ENCODE data around the gene FAR2. TPM values are rescaled to one million over a fixed set of nuclear protein-coding genes. Genes with fewer than 3 reads are reported as not detected.

Gene FAR2
- total RNA-seq, 4 donors from 2014 or later = 13.2 to 27.4 (median 22.8) TPM

DNA sequence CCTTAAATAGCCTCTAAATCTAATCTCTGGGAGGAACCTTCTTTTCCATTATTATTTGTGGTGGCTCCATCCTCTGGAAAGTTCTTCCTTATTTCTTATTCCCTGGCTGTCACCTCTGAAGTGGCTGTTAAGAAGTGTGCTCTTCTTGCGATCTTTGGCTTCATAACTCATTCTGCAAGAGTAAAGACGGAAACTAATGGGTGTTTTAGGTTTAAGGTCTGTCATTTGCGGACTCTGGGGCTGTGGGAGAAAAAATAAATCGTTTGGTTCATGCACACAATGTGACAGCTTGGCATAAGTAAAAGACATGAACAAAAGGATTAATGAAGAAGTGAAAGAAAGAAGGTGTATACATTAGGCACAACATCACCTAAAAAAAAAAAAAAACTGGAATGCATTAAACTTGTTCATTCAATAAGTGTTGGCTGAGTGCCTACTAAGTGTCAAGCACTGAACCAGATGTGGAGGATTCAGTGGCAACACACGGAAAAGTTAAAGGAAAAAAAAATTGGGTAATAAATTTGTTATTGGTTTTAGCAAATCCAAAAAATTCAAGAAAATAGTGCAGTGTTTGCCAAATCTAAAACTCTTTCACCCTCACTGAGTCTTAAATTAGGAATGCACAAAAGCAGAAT lies 132.4 kb downstream of the FAR2 start:
- TF ChIP-seq, protein P1, sequence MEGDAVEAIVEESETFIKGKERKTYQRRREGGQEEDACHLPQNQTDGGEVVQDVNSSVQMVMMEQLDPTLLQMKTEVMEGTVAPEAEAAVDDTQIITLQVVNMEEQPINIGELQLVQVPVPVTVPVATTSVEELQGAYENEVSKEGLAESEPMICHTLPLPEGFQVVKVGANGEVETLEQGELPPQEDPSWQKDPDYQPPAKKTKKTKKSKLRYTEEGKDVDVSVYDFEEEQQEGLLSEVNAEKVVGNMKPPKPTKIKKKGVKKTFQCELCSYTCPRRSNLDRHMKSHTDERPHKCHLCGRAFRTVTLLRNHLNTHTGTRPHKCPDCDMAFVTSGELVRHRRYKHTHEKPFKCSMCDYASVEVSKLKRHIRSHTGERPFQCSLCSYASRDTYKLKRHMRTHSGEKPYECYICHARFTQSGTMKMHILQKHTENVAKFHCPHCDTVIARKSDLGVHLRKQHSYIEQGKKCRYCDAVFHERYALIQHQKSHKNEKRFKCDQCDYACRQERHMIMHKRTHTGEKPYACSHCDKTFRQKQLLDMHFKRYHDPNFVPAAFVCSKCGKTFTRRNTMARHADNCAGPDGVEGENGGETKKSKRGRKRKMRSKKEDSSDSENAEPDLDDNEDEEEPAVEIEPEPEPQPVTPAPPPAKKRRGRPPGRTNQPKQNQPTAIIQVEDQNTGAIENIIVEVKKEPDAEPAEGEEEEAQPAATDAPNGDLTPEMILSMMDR (IDR thresholded peaks at IDR 0.05; ENCODE audit: low read depth) = no peak

DNA sequence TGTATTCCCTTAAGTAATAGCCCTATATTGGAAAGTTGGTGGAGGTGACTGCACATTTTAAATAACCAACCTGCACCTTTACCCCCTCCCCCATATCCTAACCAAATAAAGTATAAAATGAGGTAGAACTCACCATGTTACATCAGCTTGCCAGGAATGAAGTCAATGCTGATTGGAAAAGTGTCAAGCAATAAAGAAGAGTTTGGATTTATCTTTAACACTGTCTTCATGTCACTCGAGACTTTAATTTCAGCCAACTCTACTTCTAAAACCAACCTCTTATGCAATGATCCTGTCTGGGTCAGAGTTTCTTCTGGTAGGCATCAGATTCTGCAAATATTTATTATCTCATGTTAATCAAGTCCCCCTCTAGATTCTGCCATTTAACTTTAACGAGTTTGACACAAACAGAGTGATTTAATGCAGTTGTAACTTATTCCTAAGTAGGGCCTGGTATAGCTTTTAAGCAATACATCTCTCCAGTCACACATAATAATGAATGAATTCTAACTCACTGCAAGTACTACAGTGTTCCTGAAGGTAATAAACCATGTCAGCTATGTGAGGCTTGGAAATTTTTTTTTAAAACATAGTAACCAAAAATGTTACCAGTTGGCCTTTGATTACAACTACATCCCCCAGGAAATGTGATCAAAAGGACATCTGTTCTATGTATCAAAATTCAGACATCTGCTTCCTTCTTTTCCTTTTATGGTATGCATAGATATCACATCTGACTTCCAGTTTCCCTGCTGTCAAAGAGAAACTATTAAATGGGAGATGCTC lies 133.1 kb downstream of the FAR2 start:
- TF ChIP-seq, protein P1 (IDR thresholded peaks at IDR 0.05; ENCODE audit: low read depth) = no peak

DNA sequence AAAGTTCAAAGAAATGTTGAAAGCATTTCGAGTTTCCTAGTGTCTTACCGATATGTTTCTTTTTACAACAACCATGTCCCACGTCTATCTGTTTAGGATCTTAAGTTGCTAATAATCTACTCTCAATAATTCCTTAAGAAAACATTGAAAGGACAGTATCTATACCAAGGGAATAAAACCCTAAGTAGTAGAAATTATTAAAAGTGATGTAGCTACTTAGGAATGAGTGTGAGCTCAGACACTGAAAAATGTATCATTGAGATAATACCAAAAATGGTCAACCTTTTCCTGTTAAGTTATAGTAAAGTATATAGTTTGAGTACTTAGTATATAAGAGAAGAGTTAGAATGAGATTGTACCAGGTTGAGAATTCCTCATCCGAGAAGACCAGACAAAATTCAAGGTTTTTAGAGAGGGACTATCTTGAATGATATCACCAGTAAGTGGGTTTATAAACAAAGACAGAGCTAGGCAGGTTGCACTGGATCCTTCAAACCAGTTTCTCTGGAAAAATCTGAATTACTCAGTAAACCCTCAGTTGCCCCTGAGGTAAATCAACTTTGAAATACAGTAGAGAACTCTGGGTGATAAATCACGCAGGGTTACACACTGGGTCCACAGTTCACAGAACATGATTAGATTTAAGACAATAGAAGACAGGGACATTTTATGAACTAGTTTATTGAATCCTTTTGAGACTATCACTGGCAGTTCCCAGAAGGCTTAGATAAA lies 135.1 kb downstream of the FAR2 start:
- TF ChIP-seq, protein P1 (IDR thresholded peaks at IDR 0.05; ENCODE audit: low read depth) = no peak

DNA sequence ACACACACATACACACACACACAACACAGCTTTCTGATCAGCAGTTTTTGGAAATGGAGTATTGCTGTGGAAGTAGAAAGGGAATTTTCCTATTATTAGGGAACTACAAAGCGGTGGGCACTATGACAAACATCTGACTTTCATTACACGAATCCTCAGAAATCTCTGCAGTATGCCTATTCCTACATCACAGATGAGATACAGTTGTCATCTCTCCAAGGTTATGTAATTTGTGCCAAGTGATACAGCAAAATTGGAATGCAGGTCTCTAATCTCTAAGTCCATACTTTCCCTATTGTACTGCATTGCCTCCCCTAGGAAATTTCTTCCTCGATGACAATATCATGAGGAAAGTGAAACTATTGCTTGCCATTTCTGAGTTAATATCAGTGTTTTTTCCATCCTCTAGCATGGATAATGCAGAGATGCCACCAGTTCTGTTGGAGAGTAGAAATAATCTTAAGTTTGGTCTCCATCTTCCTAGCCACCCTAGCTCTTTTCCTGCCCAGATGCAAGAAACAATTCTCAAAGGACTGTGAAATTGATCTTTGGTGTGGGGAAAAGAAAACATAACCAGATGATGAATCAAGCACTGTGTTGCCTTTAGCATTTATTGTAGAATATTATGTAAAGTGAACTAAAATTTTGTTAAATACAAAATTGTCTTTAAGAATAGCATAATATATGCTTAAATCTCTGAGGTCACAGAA lies 137.2 kb downstream of the FAR2 start:
- TF ChIP-seq, protein P1 (IDR thresholded peaks at IDR 0.05; ENCODE audit: low read depth) = no peak

DNA sequence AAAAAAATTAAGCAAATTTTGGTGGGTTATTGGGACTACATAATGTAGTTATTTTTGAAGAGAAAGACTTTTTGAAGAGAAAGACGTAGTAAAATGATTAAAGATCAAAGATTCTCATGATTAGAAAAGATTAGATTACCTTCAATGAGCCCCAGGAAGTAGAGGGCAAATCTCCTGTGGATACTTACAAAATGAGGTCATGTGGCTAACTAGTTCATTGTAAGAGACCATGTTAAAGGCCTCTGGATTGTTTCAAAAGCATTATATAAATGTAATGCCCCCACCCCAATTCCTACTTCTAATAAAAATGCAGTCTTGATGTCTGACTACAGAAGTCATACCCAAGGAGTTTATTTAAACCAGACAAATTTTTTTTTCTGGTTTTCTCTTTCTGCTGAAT lies 138.5 kb downstream of the FAR2 start:
- TF ChIP-seq, protein P1 (IDR thresholded peaks at IDR 0.05; ENCODE audit: low read depth) = no peak

DNA sequence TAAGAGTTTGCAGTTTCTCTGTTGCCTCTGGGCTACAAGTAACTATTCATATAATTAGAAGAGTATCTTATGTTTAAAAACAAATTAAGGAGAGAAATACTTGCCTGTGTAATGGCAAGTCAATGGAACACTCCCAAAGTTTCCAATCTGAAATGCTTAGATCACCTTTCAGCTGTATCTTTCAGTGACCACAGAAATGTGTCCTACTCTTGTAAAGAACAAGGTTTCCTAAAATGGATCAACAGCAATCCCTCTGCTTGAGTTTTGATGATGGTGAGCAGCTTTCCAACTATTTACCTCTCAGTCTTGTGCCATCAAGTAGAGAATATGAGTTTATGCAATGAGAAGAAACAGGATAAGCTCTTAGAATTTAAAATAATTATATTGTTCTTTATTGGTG lies 139.0 kb downstream of the FAR2 start:
- TF ChIP-seq, protein P1 (IDR thresholded peaks at IDR 0.05; ENCODE audit: low read depth) = no peak

All from subcutaneous adipose tissue (tissue), 4 donors.